ENCODE results near the gene CDK18.

Gene CDK18

DNA sequence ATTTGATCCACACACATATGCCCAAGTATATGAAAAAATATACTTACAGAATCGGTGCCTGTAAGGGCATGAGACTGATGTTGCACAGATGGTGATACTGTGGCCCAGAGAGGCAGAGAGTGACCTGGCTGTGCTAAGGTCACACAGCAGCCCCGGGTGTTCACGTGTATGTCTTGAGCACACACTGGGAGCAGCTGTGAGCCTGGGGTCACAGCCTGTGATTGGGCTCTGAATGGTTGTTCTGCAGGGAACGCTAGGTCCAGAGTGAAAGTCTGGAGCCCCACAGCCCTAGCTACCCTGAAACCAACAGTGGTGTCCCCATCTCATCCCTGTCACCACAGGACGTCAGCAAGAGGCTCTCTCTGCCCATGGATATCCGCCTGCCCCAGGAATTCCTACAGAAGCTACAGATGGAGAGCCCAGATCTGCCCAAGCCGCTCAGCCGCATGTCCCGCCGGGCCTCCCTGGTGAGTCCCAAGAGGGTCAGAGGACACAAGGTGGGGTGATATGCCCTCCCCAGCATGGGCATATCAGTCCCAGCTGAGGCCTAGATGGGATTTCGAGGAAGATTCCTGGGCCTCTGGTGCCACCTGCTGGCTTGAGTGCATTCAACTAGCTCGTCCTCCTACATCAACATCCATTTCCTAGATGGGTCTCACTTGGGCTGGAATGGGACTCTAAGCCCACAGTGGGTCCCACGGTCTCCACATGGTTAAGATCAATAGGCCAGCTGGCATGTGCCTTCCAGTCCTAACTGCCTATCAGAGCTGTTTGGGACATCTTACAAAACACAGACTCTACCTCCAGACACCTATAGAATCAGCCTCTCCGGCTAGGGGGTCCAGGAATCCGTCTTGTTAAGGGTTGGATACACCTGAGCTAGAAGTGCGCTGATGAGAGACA is 19.7 kb downstream of the CDK18 start:
- DNase-seq = peak; percentile 80 to 90 (median 88)

DNA sequence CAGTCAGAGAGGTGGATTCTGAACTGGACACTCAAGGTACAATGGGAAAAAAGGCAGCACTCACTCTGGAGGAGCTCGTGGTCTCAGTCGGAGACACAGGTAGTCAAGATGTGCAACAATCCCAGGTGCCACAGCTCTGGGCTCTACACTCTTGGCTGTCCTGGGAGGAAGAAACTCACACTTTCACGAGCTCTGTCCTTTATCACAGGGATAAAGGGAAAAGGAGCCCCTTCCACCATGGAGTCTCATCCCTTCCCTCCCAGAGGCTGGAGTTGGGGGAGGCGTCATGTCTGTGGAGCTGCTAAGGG is 20.3 kb downstream of the CDK18 start:
- DNase-seq = no peak

DNA sequence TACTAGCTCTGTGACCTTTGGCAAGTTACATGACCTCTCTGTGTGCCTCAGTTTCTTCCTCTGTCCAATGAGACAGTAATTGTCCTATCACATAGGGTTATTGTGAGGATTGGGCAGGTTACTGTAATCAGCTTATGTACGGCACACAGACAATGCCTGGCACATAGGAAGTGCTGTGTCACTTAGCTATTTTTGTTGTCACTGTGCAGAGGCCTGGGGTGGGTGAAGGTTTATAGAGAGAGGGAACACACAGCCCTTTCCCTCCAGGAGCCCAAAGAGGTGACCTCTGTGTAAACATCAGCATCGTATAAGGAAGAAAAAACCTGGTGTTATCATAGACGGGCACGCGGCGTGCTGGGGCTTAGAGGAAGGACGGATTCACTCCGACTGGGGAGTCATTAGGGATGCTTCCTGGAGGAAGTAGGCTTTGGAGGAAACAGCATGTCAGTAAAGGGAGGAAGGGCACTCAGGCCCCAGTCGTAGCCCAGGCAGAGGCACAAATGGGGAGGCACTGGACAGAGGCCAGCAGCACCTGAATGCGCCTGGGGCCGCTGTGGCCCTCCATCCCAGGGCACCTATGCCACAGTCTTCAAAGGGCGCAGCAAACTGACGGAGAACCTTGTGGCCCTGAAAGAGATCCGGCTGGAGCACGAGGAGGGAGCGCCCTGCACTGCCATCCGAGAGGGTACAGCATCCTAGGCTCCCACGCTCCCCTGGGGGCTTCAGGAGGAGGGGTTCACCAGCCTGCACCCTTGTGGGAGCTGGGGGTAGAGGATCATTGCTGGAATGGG is 21.2 kb downstream of the CDK18 start:
- no peak for DNase-seq

DNA sequence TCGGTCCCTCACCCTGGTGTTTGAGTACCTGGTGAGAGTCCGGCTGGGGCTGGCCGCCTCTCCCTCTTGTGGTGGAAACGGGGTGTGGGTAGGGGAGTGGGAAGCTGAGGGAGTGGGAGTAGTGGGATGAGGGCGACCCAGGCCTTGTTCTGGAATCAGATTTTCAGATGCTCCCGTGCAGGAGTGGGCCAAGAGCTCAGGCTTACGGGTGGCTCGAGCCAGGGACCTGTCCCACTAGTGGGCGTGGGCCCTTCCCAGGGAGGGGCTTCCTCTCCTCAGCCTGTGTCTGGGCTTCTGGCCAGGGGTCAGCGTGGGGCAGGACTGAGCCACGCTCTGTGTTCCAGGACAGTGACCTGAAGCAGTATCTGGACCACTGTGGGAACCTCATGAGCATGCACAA is 22.0 kb downstream of the CDK18 start:
- DNase-seq = no peak

- DNase-seq = no peak
Observed at GRCh38 chr1:205527931-205528330, 23.5 kb downstream of the CDK18 start.

DNA sequence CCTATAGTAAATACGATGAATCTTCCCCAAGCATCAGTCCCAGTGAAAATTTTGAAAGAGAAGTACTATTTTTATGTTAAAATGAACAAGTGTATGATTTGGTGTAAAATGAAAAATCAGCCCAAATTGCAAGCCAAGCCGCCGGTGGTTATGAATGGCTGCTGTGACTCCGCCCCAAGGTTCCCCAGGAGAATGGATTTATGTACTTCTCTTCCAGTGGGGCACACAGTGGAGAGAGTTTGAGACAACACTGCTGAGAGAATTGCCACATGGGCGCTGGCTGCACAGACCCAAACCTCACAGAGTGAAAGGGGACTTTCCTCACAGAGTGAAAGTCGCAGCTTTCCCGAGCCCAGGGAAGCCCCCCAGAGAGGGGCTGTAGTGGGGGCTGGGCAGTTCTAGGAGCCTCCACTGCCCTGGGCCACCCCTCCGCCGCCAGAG is 24.0 kb downstream of the CDK18 start:
- DNase-seq = no peak

GRCh38 chr1:205528887-205529825 is 24.7 kb downstream of the CDK18 start:
- peak; percentile 75 to 91 (median 86) for DNase-seq

- DNase-seq = no peak
Observed at GRCh38 chr1:205530116-205530515, 25.6 kb downstream of the CDK18 start.

- DNase-seq = no peak
Observed at GRCh38 chr1:205531191-205532025, 26.9 kb downstream of the CDK18 start.

- DNase-seq = no peak
Observed at GRCh38 chr1:205532026-205532898, 27.8 kb downstream of the CDK18 start.

- DNase-seq = no peak
Observed at GRCh38 chr1:205532996-205533735, 28.7 kb downstream of the CDK18 start.

DNA sequence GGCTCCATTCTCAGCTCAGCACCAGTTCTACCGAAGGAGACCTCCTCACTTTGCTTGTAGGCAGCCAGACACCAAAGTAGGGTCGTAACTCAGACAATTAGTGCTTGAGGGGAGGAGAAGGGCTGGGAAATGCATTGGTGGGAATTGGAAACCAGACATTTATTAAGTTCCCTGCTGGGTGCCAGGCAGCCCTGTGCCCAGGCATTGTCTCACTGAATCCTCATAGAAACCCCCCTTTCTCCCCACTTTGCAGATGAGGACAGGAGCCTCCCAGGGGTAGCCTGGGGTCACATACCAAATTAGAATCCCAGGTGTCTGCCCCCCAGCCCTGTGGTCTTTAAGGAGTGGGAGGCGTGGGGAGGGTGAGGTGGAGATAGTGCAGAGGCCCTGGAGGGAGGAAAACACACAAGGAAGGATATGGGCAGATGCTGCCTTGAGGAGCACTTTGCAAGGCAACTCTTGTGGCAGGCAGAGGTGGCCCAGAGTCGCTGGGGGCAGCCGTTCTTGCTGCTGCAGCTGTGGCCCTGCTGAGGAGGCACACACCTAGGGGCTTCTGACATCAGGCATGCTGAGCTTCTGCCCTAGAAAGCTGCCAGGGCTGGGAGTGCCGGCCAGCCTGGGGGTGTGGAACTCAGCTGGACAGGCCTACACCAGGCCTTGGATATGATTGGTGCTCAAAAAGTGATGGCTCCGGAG is 29.4 kb downstream of the CDK18 start:
- no peak for DNase-seq

- DNase-seq = no peak
Observed at GRCh38 chr1:205534444-205534985, 30.0 kb downstream of the CDK18 start.

DNA sequence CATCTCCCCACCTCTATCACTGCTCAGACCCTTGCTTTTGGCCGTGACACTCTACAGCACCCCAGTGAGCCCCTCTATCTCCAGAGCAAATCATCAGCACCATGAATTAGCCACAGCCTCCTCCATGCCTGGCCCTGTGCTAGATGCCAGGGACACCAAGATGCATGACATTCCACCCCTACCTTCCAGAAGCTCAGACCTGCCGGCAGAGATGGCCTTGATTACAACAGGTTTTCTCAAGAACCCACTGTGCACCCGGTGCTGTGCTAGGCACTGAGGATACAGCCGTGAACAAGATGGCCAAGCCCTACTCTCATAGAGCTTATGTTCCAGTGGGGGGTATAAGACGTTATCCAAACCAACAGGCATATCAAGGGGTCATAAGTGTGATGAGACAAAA is 30.6 kb downstream of the CDK18 start:
- no peak for DNase-seq

DNA sequence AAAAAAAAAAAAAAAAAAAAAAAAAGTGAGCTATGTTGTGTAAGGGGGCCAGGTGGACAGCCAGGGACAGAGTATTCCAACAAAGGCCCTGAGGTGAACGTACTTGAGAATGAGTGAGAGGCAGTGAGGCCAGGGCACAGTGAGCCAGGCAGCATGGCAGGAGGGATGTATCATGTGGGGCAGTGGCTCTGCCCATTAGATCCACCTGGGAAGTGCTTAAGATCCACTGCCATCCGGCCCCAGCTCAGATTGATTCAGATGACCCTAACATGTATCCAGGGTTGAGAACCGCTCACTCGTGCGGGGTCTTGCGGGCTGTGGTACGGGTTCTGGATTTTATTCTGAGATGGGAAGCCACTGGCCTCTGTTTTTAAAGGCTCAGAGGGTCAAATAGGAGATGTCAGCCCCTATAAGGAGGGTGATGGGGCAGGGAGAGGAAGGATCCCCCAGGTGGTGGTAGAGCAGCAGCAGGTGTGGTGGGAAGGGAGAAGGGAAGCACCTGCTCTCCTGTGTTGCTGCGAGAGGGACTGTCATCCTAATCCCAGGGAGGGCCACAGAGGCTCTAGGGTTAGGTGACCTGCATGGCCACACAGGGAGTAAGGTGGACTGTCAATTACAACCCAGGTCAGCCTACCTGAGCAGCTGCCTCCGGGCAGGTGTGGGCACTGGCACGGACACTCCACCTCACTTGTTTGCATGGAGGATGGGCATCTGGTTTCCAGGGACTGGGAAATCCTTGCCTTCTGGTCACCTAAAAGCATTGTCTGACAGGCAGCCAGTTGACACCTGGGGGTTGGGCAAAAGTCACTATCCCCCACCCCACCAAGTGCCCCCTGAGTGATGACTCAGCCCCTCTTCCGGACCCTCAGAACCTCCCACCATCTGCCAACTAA is 31.6 kb downstream of the CDK18 start:
- no peak for DNase-seq

- DNase-seq = no peak
Observed at GRCh38 chr1:205536759-205537361, 32.4 kb downstream of the CDK18 start.

GRCh38 chr1:205537386-205538018 is 33.0 kb downstream of the CDK18 start:
- no peak for DNase-seq

Data from suppressor macrophage (primary cell).